Medulla oblongata (tissue), 1 donor: ENCODE measurements around the gene IGSF9.
A peak's percentile ranks its signal among the peaks of the same experiment; 100 is the strongest.

ENCODE experiments used
- DNase-seq: peaks from one replicate; pipeline ENCODE4 v3.0.0-alpha.2; 2015; ENCODE audit errors: extremely low spot score

Gene IGSF9

GRCh38 chr1:159898527-159898926 lies 46.9 kb downstream of the IGSF9 start:
- no peak for DNase-seq

- DNase-seq = peak; percentile 50
Measured at GRCh38 chr1:159897962-159898361, 47.5 kb downstream of the IGSF9 start.

GRCh38 chr1:159896546-159896930 lies 48.9 kb downstream of the IGSF9 start:
- no peak for DNase-seq

- DNase-seq = peak; percentile 67
Measured at GRCh38 chr1:159895836-159896545, 49.4 kb downstream of the IGSF9 start.

GRCh38 chr1:159895286-159895685 lies 50.1 kb downstream of the IGSF9 start:
- no peak for DNase-seq

GRCh38 chr1:159892944-159893343 lies 52.5 kb downstream of the IGSF9 start:
- DNase-seq = no peak

- DNase-seq = peak; percentile 95
Measured at GRCh38 chr1:159891275-159892157, 53.9 kb downstream of the IGSF9 start.

GRCh38 chr1:159890390-159890789 lies 55.0 kb downstream of the IGSF9 start:
- DNase-seq = no peak

- peak; percentile 68 for DNase-seq
Measured at GRCh38 chr1:159889821-159890252, 55.6 kb downstream of the IGSF9 start.

- no peak for DNase-seq
Measured at GRCh38 chr1:159889202-159889601, 56.2 kb downstream of the IGSF9 start.

- no peak for DNase-seq
Measured at GRCh38 chr1:159884296-159884695, 61.1 kb downstream of the IGSF9 start.

- DNase-seq = no peak
Measured at GRCh38 chr1:159883134-159883533, 62.3 kb downstream of the IGSF9 start.

- DNase-seq = no peak
Measured at GRCh38 chr1:159882527-159882862, 62.9 kb downstream of the IGSF9 start.

GRCh38 chr1:159881622-159882526 lies 63.5 kb downstream of the IGSF9 start:
- peak; percentile 21 for DNase-seq

GRCh38 chr1:159880430-159880829 lies 65.0 kb downstream of the IGSF9 start:
- no peak for DNase-seq

GRCh38 chr1:159879977-159880376 lies 65.4 kb downstream of the IGSF9 start:
- no peak for DNase-seq

GRCh38 chr1:159879136-159879535 lies 66.3 kb downstream of the IGSF9 start:
- DNase-seq = no peak

- no peak for DNase-seq
Measured at GRCh38 chr1:159877695-159878444, 67.5 kb downstream of the IGSF9 start.
